Measurements from ENCODE around the gene DMRTA2.

DMRTA2 gene

GRCh38 chr1:50378770-50379169 is 44.5 kb downstream of the DMRTA2 start:
- no peak overlapping the region for H3K4me3 ChIP-seq (ENCODE audit: low read length)
- no peak for TF ChIP-seq CTCF (conservative IDR thresholded peaks at IDR 0.05; ENCODE audit: low read length)
- DNase-seq (ENCODE audit: low read depth), result no peak

GRCh38 chr1:50373532-50373931 is 49.7 kb downstream of the DMRTA2 start:
- no peak overlapping the region for H3K4me3 ChIP-seq (ENCODE audit: low read length)
- DNase-seq (ENCODE audit: low read depth), result no peak
- no peak for TF ChIP-seq CTCF (conservative IDR thresholded peaks at IDR 0.05; ENCODE audit: low read length)

GRCh38 chr1:50371749-50372148 is 51.5 kb downstream of the DMRTA2 start:
- DNase-seq (ENCODE audit: low read depth), result peak; percentile 28
- no peak overlapping the region for H3K4me3 ChIP-seq (ENCODE audit: low read length)
- TF ChIP-seq CTCF (conservative IDR thresholded peaks at IDR 0.05; ENCODE audit: low read length), result no peak

- no peak for DNase-seq (ENCODE audit: low read depth)
- TF ChIP-seq CTCF (conservative IDR thresholded peaks at IDR 0.05; ENCODE audit: low read length), result peak; percentile 17
These were observed 53.4 kb downstream of the DMRTA2 start for GRCh38 chr1:50369830-50370229.

GRCh38 chr1:50369008-50369634 is 54.1 kb downstream of the DMRTA2 start:
- TF ChIP-seq CTCF (conservative IDR thresholded peaks at IDR 0.05; ENCODE audit: low read length), result no peak
- no peak overlapping the region for H3K4me3 ChIP-seq (ENCODE audit: low read length)
- DNase-seq (ENCODE audit: low read depth), result no peak

More at GRCh38 chr1:50369830-50370229, 53.4 kb downstream of the DMRTA2 start:
- H3K4me3 ChIP-seq (ENCODE audit: low read length), result no peak overlapping the region

GRCh38 chr1:50368179-50369007 is 54.9 kb downstream of the DMRTA2 start:
- peak overlapping the region; percentile 15; the same call in 1 of the 2 replicates for H3K4me3 ChIP-seq (ENCODE audit: low read length)
- TF ChIP-seq CTCF (conservative IDR thresholded peaks at IDR 0.05; ENCODE audit: low read length), result peak; percentile 77
- DNase-seq (ENCODE audit: low read depth), result no peak

Data from AG10803 (cell line).